Caco-2 (cell line): ENCODE data around the gene DCT. TPM values are rescaled to one million over a fixed set of nuclear protein-coding genes. Genes with fewer than 3 reads are reported as not detected.

Source experiments
- BruUV-seq: library from RNA; stranded (reverse); fragments of 400-500 nt; replicated peaks from 2 replicates; lab custom pipeline; 2021; lab: Mats Ljungman, UMichigan
- CTCF ChIA-PET: fragments of 300-600 bp; sonication (Branson Sonifier 250); formaldehyde crosslinking; loops from one replicate; lab custom pipeline; 2022; ENCODE audit warnings: antibody characterized with exemption; lab: Charles Lee
- POLR2A ChIA-PET: fragments of 300-600 bp; sonication (Branson Sonifier 250); formaldehyde crosslinking; loops from one replicate; lab custom pipeline; 2022; ENCODE audit warnings: antibody characterized with exemption; lab: Charles Lee
- DNase-seq, 2 experiments: peaks; one replicate each; pipeline versions ENCODE4 v3.0.0 to v3.0.0-alpha.2; 2020 to 2022
- H3K27me3 ChIP-seq: replicated peaks from 2 replicates; pipeline ENCODE4 v1.6.0; 2011; ENCODE audit warnings: low read length; ENCODE audit not compliant: control insufficient read depth, insufficient read depth
- H3K36me3 ChIP-seq: 2 replicates; pipeline ENCODE4 v1.5.1; 2011; ENCODE audit warnings: low read length; ENCODE audit not compliant: control insufficient read depth, insufficient read depth
- H3K4me1 ChIP-seq: fragments of 250-450 bp; sonication (Bioruptor Pico); 2 replicates; pipeline ENCODE4 v1.5.1; 2020; ENCODE audit warnings: mild to moderate bottlenecking
- H3K4me3 ChIP-seq: 2 replicates; pipeline ENCODE4 v1.5.1; 2011; ENCODE audit warnings: low read depth, mild to moderate bottlenecking, control low read depth, low read length
- H3K9me3 ChIP-seq: fragments of 250-450 bp; sonication (Bioruptor Pico); 2 replicates; pipeline ENCODE4 v1.5.1; 2020; ENCODE audit warnings: mild to moderate bottlenecking, moderate library complexity
- H3K27ac Mint-ChIP-seq: one replicate; pipeline ENCODE4 v1.8.0; 2022; ENCODE audit warnings: mixed read lengths; ENCODE audit not compliant: unreplicated experiment
- H3K27me3 Mint-ChIP-seq: one replicate; pipeline ENCODE4 v1.8.0; 2022; ENCODE audit warnings: mixed read lengths; ENCODE audit not compliant: insufficient read depth, unreplicated experiment
- H3K36me3 Mint-ChIP-seq: one replicate; pipeline ENCODE4 v1.8.0; 2022; ENCODE audit warnings: mild to moderate bottlenecking, mixed read lengths; ENCODE audit not compliant: insufficient read depth, unreplicated experiment
- H3K4me1 Mint-ChIP-seq: one replicate; pipeline ENCODE4 v1.8.0; 2022; ENCODE audit warnings: low read depth, mixed read lengths; ENCODE audit not compliant: unreplicated experiment
- H3K4me3 Mint-ChIP-seq: one replicate; pipeline ENCODE4 v1.8.0; 2022; ENCODE audit warnings: mild to moderate bottlenecking, moderate library complexity, mixed read lengths; ENCODE audit not compliant: unreplicated experiment
- H3K9me3 Mint-ChIP-seq: one replicate; pipeline ENCODE4 v1.8.0; 2022; ENCODE audit warnings: mixed read lengths; ENCODE audit not compliant: unreplicated experiment
- CTCF ChIP-seq, 2 experiments: fragments of 200-600 bp in 1 of 2; IDR thresholded peaks; 1 replicate in 1 of 2; 2 replicates in 1 of 2; pipeline versions ENCODE4 v1.5.1 to v1.8.0; 2011 to 2022; ENCODE audit warnings: antibody characterized with exemption in 1 of 2, control low read depth in 1 of 2, inconsistent platforms in 1 of 2, low read depth in 1 of 2, low read length in 1 of 2, mild to moderate bottlenecking in 1 of 2, moderate library complexity in 1 of 2; ENCODE audit not compliant: insufficient read depth in 1 of 2, severe bottlenecking in 1 of 2, unreplicated experiment in 1 of 2
- intact Hi-C: fragments of 100-400 bp; cut with micrococcal nuclease; formaldehyde crosslinking; loops from one replicate; pipeline ENCODE4 v1.10.0; 2022; ENCODE audit not compliant: unreplicated experiment
- total RNA-seq: library from RNA; stranded (reverse); gene quantifications from 2 replicates; pipeline ENCODE4 v1.2.3, GENCODE V29; 2022

Gene DCT
- total RNA-seq, 1 experiment from 2014 or later: not detected

GRCh38 chr13:94515911-94516310, 36.4 kb upstream of the DCT start:
- Histone ChIP-seq H3K36me3 (no peaks in the 10 kb centered on the region), H3K4me1 (no peaks in the 10 kb centered on the region), H3K4me3 (no peak overlapping the region), H3K27me3 (no peaks in the 10 kb centered on the region), H3K9me3 (no peaks in the 10 kb centered on the region)
- POLR2A ChIA-PET: no interaction called here
- Mint-ChIP-seq H3K27me3 (peaks cover 13% of the 10 kb centered on the region), H3K27ac (no peak overlapping the region), H3K4me1 (no peaks in the 10 kb centered on the region), H3K9me3 (peaks cover 12% of the 10 kb centered on the region), H3K4me3 (no peak overlapping the region), H3K36me3 (no peaks in the 10 kb centered on the region)
- no TSS peak for BruUV-seq
- CTCF ChIA-PET: no interaction called here
- TF ChIP-seq CTCF (IDR thresholded peaks at IDR 0.05; ENCODE audit: insufficient read depth in 1 of 2, low read depth in 1 of 2, low read length in 1 of 2, severe bottlenecking in 1 of 2, unreplicated experiment in 1 of 2): no peak
- intact Hi-C loops: no loop called here
- no peak for DNase-seq

GRCh38 chr13:94515374-94515773, 35.9 kb upstream of the DCT start:
- H3K9me3 Mint-ChIP-seq: peaks cover 12% of the 10 kb centered on the region
- no TSS peak for BruUV-seq
- Histone ChIP-seq H3K9me3 (no peaks in the 10 kb centered on the region), H3K36me3 (no peaks in the 10 kb centered on the region), H3K4me3 (no peak overlapping the region), H3K4me1 (no peaks in the 10 kb centered on the region), H3K27me3 (no peaks in the 10 kb centered on the region)
- POLR2A ChIA-PET: no interaction called here
- no peak for TF ChIP-seq CTCF (IDR thresholded peaks at IDR 0.05; ENCODE audit: insufficient read depth in 1 of 2, low read depth in 1 of 2, low read length in 1 of 2, severe bottlenecking in 1 of 2, unreplicated experiment in 1 of 2)
- H3K4me3 Mint-ChIP-seq: no peak overlapping the region
- H3K36me3 Mint-ChIP-seq: no peaks in the 10 kb centered on the region
- CTCF ChIA-PET: no interaction called here
- peaks cover 15% of the 10 kb centered on the region for H3K27me3 Mint-ChIP-seq
- intact Hi-C loops: no loop called here
- DNase-seq: no peak
- no peak overlapping the region for H3K27ac Mint-ChIP-seq
- no peaks in the 10 kb centered on the region for H3K4me1 Mint-ChIP-seq

GRCh38 chr13:94513026-94513425, 33.5 kb upstream of the DCT start:
- ChIA-PET POLR2A (no interaction called here), CTCF (no interaction called here)
- intact Hi-C loops: no loop called here
- H3K4me1 Mint-ChIP-seq: no peaks in the 10 kb centered on the region
- Histone ChIP-seq H3K9me3 (no peaks in the 10 kb centered on the region), H3K36me3 (no peaks in the 10 kb centered on the region), H3K27me3 (no peaks in the 10 kb centered on the region), H3K4me3 (no peak overlapping the region), H3K4me1 (no peaks in the 10 kb centered on the region)
- H3K4me3 Mint-ChIP-seq: no peak overlapping the region
- no peaks in the 10 kb centered on the region for H3K36me3 Mint-ChIP-seq
- BruUV-seq: no TSS peak
- peaks cover 6% of the 10 kb centered on the region for H3K9me3 Mint-ChIP-seq
- H3K27ac Mint-ChIP-seq: no peak overlapping the region
- DNase-seq: no peak
- TF ChIP-seq CTCF (IDR thresholded peaks at IDR 0.05; ENCODE audit: insufficient read depth in 1 of 2, low read depth in 1 of 2, low read length in 1 of 2, severe bottlenecking in 1 of 2, unreplicated experiment in 1 of 2): no peak
- H3K27me3 Mint-ChIP-seq: peaks cover 12% of the 10 kb centered on the region
